Mesothelial cell of epicardium (in vitro differentiated cells): ENCODE data around the gene SRPK2. TPM values are rescaled to one million over a fixed set of nuclear protein-coding genes. Genes with fewer than 3 reads are reported as not detected.

Experiments used
- DNase-seq, 2 experiments: peaks; one replicate each; pipeline ENCODE4 v3.0.0; 2021; ENCODE audit warnings: low spot score in 2 of 2; ENCODE audit not compliant: unreplicated experiment in 2 of 2
- H3K27ac Mint-ChIP-seq: 2 replicates; pipeline ENCODE4 v1.8.0; 2021; ENCODE audit warnings: mixed read lengths
- H3K27me3 Mint-ChIP-seq: 2 replicates; pipeline ENCODE4 v1.8.0; 2021; ENCODE audit warnings: low read depth, mixed read lengths
- H3K36me3 Mint-ChIP-seq: 2 replicates; pipeline ENCODE4 v1.8.0; 2021; ENCODE audit warnings: mixed read lengths
- H3K4me1 Mint-ChIP-seq: 2 replicates; pipeline ENCODE4 v1.8.0; 2021; ENCODE audit warnings: mixed read lengths
- H3K4me3 Mint-ChIP-seq: 2 replicates; pipeline ENCODE4 v1.8.0; 2021; ENCODE audit warnings: mild to moderate bottlenecking, moderate library complexity, mixed read lengths
- H3K9me3 Mint-ChIP-seq: 2 replicates; pipeline ENCODE4 v1.8.0; 2021; ENCODE audit warnings: mixed read lengths
- CTCF ChIP-seq: fragments of 200-600 bp; sonication (generic); IDR thresholded peaks from one replicate; pipeline ENCODE4 v1.5.0; 2021; ENCODE audit warnings: antibody characterized with exemption; ENCODE audit not compliant: unreplicated experiment
- total RNA-seq: library from RNA; stranded (reverse); gene quantifications from 3 replicates; pipeline ENCODE4 v1.2.1, GENCODE V29; 2021

The SRPK2 gene
- total RNA-seq, 1 donor from 2014 or later: 51.4 TPM

- Mint-ChIP-seq H3K27ac (no peak overlapping the region), H3K27me3 (no peaks in the 10 kb centered on the region), H3K4me3 (no peak overlapping the region), H3K9me3 (no peaks in the 10 kb centered on the region), H3K36me3 (peaks cover 9% of the 10 kb centered on the region), H3K4me1 (no peaks in the 10 kb centered on the region)
- DNase-seq: no peak
- TF ChIP-seq CTCF: no peak
Measured at GRCh38 chr7:105136221-105136620, 252.5 kb downstream of the SRPK2 start.

GRCh38 chr7:105133986-105134655 lies 254.6 kb downstream of the SRPK2 start:
- Mint-ChIP-seq H3K4me3 (no peak overlapping the region), H3K27me3 (no peaks in the 10 kb centered on the region), H3K9me3 (no peaks in the 10 kb centered on the region), H3K27ac (no peak overlapping the region), H3K36me3 (peaks cover 10% of the 10 kb centered on the region), H3K4me1 (no peaks in the 10 kb centered on the region)
- no peak for TF ChIP-seq CTCF
- no peak for DNase-seq

- TF ChIP-seq CTCF: no peak
- Mint-ChIP-seq H3K4me3 (no peak overlapping the region), H3K9me3 (no peaks in the 10 kb centered on the region), H3K27me3 (no peaks in the 10 kb centered on the region), H3K36me3 (peaks cover 7% of the 10 kb centered on the region), H3K4me1 (no peaks in the 10 kb centered on the region), H3K27ac (no peak overlapping the region)
- no peak for DNase-seq
Measured at GRCh38 chr7:105133358-105133757, 255.4 kb downstream of the SRPK2 start.

DNA sequence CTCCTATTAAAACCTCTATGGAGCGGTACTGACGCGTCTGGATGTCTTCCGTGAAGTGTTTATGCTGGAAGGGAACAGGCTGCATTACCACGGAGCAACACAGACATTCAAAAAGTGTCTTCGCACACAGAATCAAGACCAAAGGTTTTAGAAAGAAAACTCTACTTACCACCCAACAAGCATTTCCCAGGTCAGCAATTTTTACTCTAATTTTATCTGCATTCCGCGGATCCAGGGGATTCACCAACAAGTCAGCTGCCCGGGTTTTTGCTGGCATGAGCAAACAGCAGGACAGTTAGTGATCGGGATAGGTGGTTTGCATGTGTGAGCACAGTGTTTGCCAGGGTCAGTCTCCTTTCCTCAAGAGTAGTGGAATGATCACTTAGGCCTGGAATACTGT lies 255.9 kb downstream of the SRPK2 start:
- DNase-seq: no peak
- H3K27ac Mint-ChIP-seq: no peak overlapping the region
- TF ChIP-seq CTCF: no peak
- peaks cover 7% of the 10 kb centered on the region for H3K36me3 Mint-ChIP-seq
- no peaks in the 10 kb centered on the region for H3K9me3 Mint-ChIP-seq
- H3K4me3 Mint-ChIP-seq: no peak overlapping the region
- no peaks in the 10 kb centered on the region for H3K4me1 Mint-ChIP-seq
- H3K27me3 Mint-ChIP-seq: no peaks in the 10 kb centered on the region

GRCh38 chr7:105132335-105132734 lies 256.4 kb downstream of the SRPK2 start:
- Mint-ChIP-seq H3K36me3 (peaks cover 7% of the 10 kb centered on the region), H3K4me1 (no peaks in the 10 kb centered on the region), H3K9me3 (no peaks in the 10 kb centered on the region), H3K27ac (no peak overlapping the region), H3K27me3 (no peaks in the 10 kb centered on the region), H3K4me3 (no peak overlapping the region)
- DNase-seq: no peak
- no peak for TF ChIP-seq CTCF

DNA sequence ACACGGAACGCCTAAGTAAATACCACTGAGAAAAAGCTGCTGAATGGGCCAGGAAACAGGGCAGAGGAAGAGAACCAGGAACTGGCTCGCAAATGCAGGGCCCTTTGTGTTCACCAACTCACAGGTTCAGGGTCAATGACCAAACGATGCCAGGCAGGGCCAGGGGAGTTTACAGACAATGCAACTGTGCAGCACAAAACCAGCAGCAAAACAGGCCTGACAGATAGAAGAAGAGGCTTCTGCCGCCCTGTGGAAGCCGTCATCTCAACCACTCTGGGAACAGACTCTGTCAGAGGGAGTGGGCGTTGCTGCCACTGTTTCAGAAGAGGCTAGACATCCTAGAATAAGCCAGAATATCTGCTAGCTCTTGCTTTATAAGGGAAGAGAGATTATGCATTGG lies 256.8 kb downstream of the SRPK2 start:
- TF ChIP-seq CTCF: no peak
- H3K27me3 Mint-ChIP-seq: no peaks in the 10 kb centered on the region
- no peak overlapping the region for H3K27ac Mint-ChIP-seq
- H3K36me3 Mint-ChIP-seq: peaks cover 7% of the 10 kb centered on the region
- no peaks in the 10 kb centered on the region for H3K9me3 Mint-ChIP-seq
- no peak for DNase-seq
- H3K4me1 Mint-ChIP-seq: no peaks in the 10 kb centered on the region
- no peak overlapping the region for H3K4me3 Mint-ChIP-seq
